Endothelial cell of umbilical vein (primary cell): Measurements from ENCODE around the gene SYNCRIP. TPM values are rescaled to one million over a fixed set of nuclear protein-coding genes. Genes with fewer than 3 reads are reported as not detected.

Experiments used
- BruUV-seq: library from RNA; stranded (reverse); fragments of 400-500 nt; replicated peaks from 2 replicates; lab custom pipeline; 2021; lab: Mats Ljungman, UMichigan
- CTCF ChIA-PET: fragments of 300-600, 350-600 bp; sonication (Branson Sonifier 250); formaldehyde crosslinking; loops from one replicate; lab custom pipeline; 2021; ENCODE audit warnings: antibody characterized with exemption, inconsistent platforms; lab: Charles Lee
- POLR2A ChIA-PET: fragments of 300-600, 350-600 bp; sonication (Branson Sonifier 250); formaldehyde crosslinking; loops from one replicate; lab custom pipeline; 2021; ENCODE audit warnings: antibody characterized with exemption, inconsistent platforms; lab: Charles Lee
- DNase-seq: peaks from one replicate; pipeline ENCODE4 v3.0.0-alpha.2; 2011; ENCODE audit warnings: low read depth, low spot score
- FAIRE-seq: peaks from 2 replicates; lab custom pipeline; 2011; peaks lifted over from hg19 to GRCh38; lab: Jason Lieb, UNC
- H2AFZ ChIP-seq: 2 replicates; pipeline ENCODE4 v1.6.0; 2012; ENCODE audit warnings: low read depth, low read length, control low read depth, inconsistent platforms
- H3K27ac ChIP-seq: 2 replicates; pipeline ENCODE4 v1.5.1; 2011; ENCODE audit warnings: low read depth, mild to moderate bottlenecking, control low read depth, low read length, moderate library complexity; ENCODE audit not compliant: insufficient read depth
- H3K27me3 ChIP-seq, 2 experiments: 2 replicates each; pipeline versions ENCODE4 v1.6.0 to v1.6.1; 2011; ENCODE audit warnings: low read length in 2 of 2, mixed read lengths in 1 of 2; ENCODE audit not compliant: control insufficient read depth in 2 of 2, insufficient read depth in 2 of 2
- H3K36me3 ChIP-seq, 2 experiments: 2 replicates in 1 of 2; 3 replicates in 1 of 2; pipeline ENCODE4 v1.5.1; 2011; ENCODE audit warnings: low read length in 2 of 2, mild to moderate bottlenecking in 1 of 2, moderate library complexity in 1 of 2; ENCODE audit not compliant: control insufficient read depth in 2 of 2, insufficient read depth in 2 of 2; ENCODE audit errors: extremely low read depth in 1 of 2
- H3K4me1 ChIP-seq: 3 replicates; pipeline ENCODE4 v1.5.1; 2011; ENCODE audit warnings: mild to moderate bottlenecking, low read length; ENCODE audit not compliant: control insufficient read depth, insufficient read depth; ENCODE audit errors: extremely low read depth
- H3K4me2 ChIP-seq: 2 replicates; pipeline ENCODE4 v1.6.1; 2011; ENCODE audit warnings: low read length, control low read depth, mixed read lengths; ENCODE audit not compliant: insufficient read depth
- H3K4me3 ChIP-seq, 3 experiments: fragments of 200-600 bp in 1 of 3; sonication (generic), shearing (Covaris generic) in 1 of 3; replicated peaks in 1 of 3; 2 replicates each; pipeline ENCODE4 v1.5.1; 2011 to 2016; ENCODE audit warnings: control low read depth in 3 of 3, low read length in 3 of 3, mild to moderate bottlenecking in 2 of 3, inconsistent platforms in 1 of 3, low read depth in 1 of 3, moderate library complexity in 1 of 3; ENCODE audit not compliant: insufficient read depth in 1 of 3
- H3K79me2 ChIP-seq: 2 replicates; pipeline ENCODE4 v1.6.0; 2012; ENCODE audit warnings: low read length, inconsistent platforms; ENCODE audit not compliant: control insufficient read depth, insufficient read depth
- H3K9ac ChIP-seq: replicated peaks from 2 replicates; pipeline ENCODE3; 2011; ENCODE audit warnings: low read length, control low read depth; ENCODE audit not compliant: insufficient read depth; ENCODE audit errors: extremely low read depth
- H3K9me1 ChIP-seq: replicated peaks from 3 replicates; pipeline ENCODE4 v1.6.0; 2011; ENCODE audit warnings: mild to moderate bottlenecking, low read length; ENCODE audit not compliant: control insufficient read depth, insufficient read depth; ENCODE audit errors: extremely low read depth
- H3K9me3 ChIP-seq: replicated peaks from 2 replicates; pipeline ENCODE4 v1.5.1; 2012; ENCODE audit warnings: low read length, inconsistent platforms; ENCODE audit not compliant: control insufficient read depth, insufficient read depth
- H4K20me1 ChIP-seq: replicated peaks from 2 replicates; pipeline ENCODE3; 2011; ENCODE audit warnings: mild to moderate bottlenecking, low read length; ENCODE audit not compliant: control insufficient read depth, insufficient read depth; ENCODE audit errors: extremely low read depth
- EZH2 ChIP-seq: IDR thresholded peaks from 2 replicates; pipeline ENCODE4 v1.6.1; 2012; ENCODE audit warnings: borderline replicate concordance, low read depth, mild to moderate bottlenecking, moderate library complexity, low read length, inconsistent platforms; ENCODE audit not compliant: severe bottlenecking
- FOS ChIP-seq: IDR thresholded peaks from 2 replicates; pipeline ENCODE4 v1.6.1; 2011; ENCODE audit warnings: mild to moderate bottlenecking, low read length, moderate library complexity, borderline replicate concordance; ENCODE audit not compliant: insufficient read depth
- GATA2 ChIP-seq: IDR thresholded peaks from 2 replicates; pipeline ENCODE4 v1.7.0; 2011; ENCODE audit warnings: low read depth, mild to moderate bottlenecking, moderate library complexity, mixed read lengths, low read length; ENCODE audit not compliant: insufficient read length, insufficient read depth
- JUN ChIP-seq: IDR thresholded peaks from 2 replicates; pipeline ENCODE4 v1.6.1; 2011; ENCODE audit warnings: borderline replicate concordance, low read depth; ENCODE audit not compliant: insufficient read length, insufficient read depth
- MAX ChIP-seq: IDR thresholded peaks from 2 replicates; pipeline ENCODE4 v1.6.1; 2011; ENCODE audit not compliant: insufficient read depth, insufficient read length
- MYC ChIP-seq: IDR thresholded peaks from one replicate; pipeline ENCODE4 v1.6.1; 2011; ENCODE audit warnings: mild to moderate bottlenecking, low read depth, low read length
- POLR2A ChIP-seq: IDR thresholded peaks from 2 replicates; pipeline ENCODE4 v1.6.1; 2012; ENCODE audit warnings: low read depth, mild to moderate bottlenecking, control low read depth, low read length
- POLR2AphosphoS5 ChIP-seq: IDR thresholded peaks from 2 replicates; pipeline ENCODE4 v1.6.1; 2012; ENCODE audit warnings: low read depth, mild to moderate bottlenecking, control low read depth, low read length, moderate library complexity; ENCODE audit not compliant: insufficient read depth
- dilution Hi-C: fragments of 300-500 bp; cut with MboI; formaldehyde crosslinking; loops from one replicate; pipeline ENCODE4 v1.15.0; 2019; ENCODE audit warnings: low sequenced_read_pairs; ENCODE audit not compliant: extremely low pct_ligation_motif_present
- intact Hi-C: fragments of 100-400 bp; cut with micrococcal nuclease; formaldehyde crosslinking; loops from one replicate; pipeline ENCODE4 v1.10.0; 2022
- polyA plus RNA-seq, 4 experiments: library from polyadenylated mRNA; depleted of rRNA in 3 of 4; stranded (reverse) in 3 of 4; unstranded in 1 of 4; fragments of >200 nt; gene quantifications; 2 replicates each; pipeline versions ENCODE4 v1.2.1 to v1.2.3, GENCODE V29; 2011 to 2012; ENCODE audit warnings: missing spikeins in 1 of 4
- total RNA-seq: library from RNA; stranded (reverse); gene quantifications from 2 replicates; pipeline ENCODE4 v1.2.3, GENCODE V29; 2021
- TF ChIP-seq, protein P1 (sequence below), 2 donors: IDR thresholded peaks; 1 replicate in 1 of 2; 2 replicates in 1 of 2; pipeline ENCODE4 v1.5.1; 2011; ENCODE audit warnings: low read length in 2 of 2, mild to moderate bottlenecking in 2 of 2, moderate library complexity in 2 of 2, control low read depth in 1 of 2, inconsistent platforms in 1 of 2, low read depth in 1 of 2; ENCODE audit not compliant: insufficient read depth in 1 of 2; ENCODE audit errors: extremely low read depth in 1 of 2

Gene SYNCRIP
- total and polyA plus RNA-seq, 2 donors (not counting 3 experiments of a cell fraction or from before 2014, with no cell fraction given): 16.3 to 155 TPM

- ChIA-PET POLR2A (interaction anchor here (0.9 to 10.4 kb wide), 6 partner anchors 18 to 33 kb away, joined by 3 to 372 read pairs (median 6); no protein-coding TSS in a partner anchor), CTCF (interaction anchor here (1.9 to 9.2 kb wide), 2 partner anchors 26 to 32 kb away, joined by 8 to 78 read pairs; no protein-coding TSS in a partner anchor)
- no peaks in the 10 kb centered on the region for H3K9me3 ChIP-seq
- no peaks in the 10 kb centered on the region for H3K27me3 ChIP-seq
- H4K20me1 ChIP-seq: peaks cover 5% of the 10 kb centered on the region
- peak overlapping the region; percentile 100 for H3K27ac ChIP-seq
- H2AFZ ChIP-seq: peak overlapping the region; percentile 85
- peak overlapping the region; percentile 100 for H3K4me2 ChIP-seq
- H3K9ac ChIP-seq: peak overlapping the region; percentile 99
- dilution Hi-C loops: no loop called here
- intact Hi-C loops: loop anchor here (5.0 kb wide), 1 partner anchor 882 kb away; the partner anchor contains the start of gene TBX18
- no TSS peak for BruUV-seq
- H3K79me2 ChIP-seq: peaks cover 34% of the 10 kb centered on the region
- peaks cover 1 to 9% of the 10 kb centered on the region in 2 experiments for H3K36me3 ChIP-seq
- DNase-seq: no peak
- no peaks in the 10 kb centered on the region for H3K9me1 ChIP-seq
- H3K4me1 ChIP-seq: peaks cover 24% of the 10 kb centered on the region
- TF ChIP-seq POLR2AphosphoS5: no peak
- TF ChIP-seq POLR2A: no peak
- TF ChIP-seq MYC: no peak
- TF ChIP-seq, protein P1, sequence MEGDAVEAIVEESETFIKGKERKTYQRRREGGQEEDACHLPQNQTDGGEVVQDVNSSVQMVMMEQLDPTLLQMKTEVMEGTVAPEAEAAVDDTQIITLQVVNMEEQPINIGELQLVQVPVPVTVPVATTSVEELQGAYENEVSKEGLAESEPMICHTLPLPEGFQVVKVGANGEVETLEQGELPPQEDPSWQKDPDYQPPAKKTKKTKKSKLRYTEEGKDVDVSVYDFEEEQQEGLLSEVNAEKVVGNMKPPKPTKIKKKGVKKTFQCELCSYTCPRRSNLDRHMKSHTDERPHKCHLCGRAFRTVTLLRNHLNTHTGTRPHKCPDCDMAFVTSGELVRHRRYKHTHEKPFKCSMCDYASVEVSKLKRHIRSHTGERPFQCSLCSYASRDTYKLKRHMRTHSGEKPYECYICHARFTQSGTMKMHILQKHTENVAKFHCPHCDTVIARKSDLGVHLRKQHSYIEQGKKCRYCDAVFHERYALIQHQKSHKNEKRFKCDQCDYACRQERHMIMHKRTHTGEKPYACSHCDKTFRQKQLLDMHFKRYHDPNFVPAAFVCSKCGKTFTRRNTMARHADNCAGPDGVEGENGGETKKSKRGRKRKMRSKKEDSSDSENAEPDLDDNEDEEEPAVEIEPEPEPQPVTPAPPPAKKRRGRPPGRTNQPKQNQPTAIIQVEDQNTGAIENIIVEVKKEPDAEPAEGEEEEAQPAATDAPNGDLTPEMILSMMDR (IDR thresholded peaks at IDR 0.05; ENCODE audit: extremely low read depth in 1 of 2, insufficient read depth in 1 of 2, low read depth in 1 of 2, low read length in 2 of 2): no peak
- no peak for TF ChIP-seq MAX
- no peak for TF ChIP-seq FOS
- no peak for TF ChIP-seq GATA2
- no peak for TF ChIP-seq EZH2
- TF ChIP-seq JUN: no peak
- FAIRE-seq: no peak
- H3K4me3 ChIP-seq: peak overlapping the region; percentile 74 to 91 (median 90)
These were observed 1.6 kb upstream of the SYNCRIP start for GRCh38 chr6:85644279-85644762.
